HL-60 (cell line): ENCODE results near the gene NFE2L3.

ENCODE experiments used
- DNase-seq, 2 experiments: peaks; one replicate each; pipeline ENCODE4 v3.0.0-alpha.2; 2010 to 2020; ENCODE audit warnings: low read depth in 1 of 2, low spot score in 1 of 2
- H3K27ac ChIP-seq: fragments of 250-450 bp; sonication (Bioruptor Pico); replicated peaks from 2 replicates; pipeline ENCODE4 v1.5.1; 2020; ENCODE audit warnings: mild to moderate bottlenecking, moderate library complexity
- H3K27me3 ChIP-seq: fragments of 250-450 bp; sonication (Bioruptor Pico); 2 replicates; pipeline ENCODE4 v1.5.1; 2021; ENCODE audit warnings: mild to moderate bottlenecking, moderate library complexity; ENCODE audit not compliant: insufficient read depth, poor library complexity, severe bottlenecking
- H3K4me3 ChIP-seq: replicated peaks from 2 replicates; pipeline ENCODE4 v1.5.1; 2011; ENCODE audit warnings: mild to moderate bottlenecking, control low read depth, low read length; ENCODE audit not compliant: insufficient read depth
- GABPA ChIP-seq: IDR thresholded peaks from 2 replicates; pipeline ENCODE4 v1.6.1; 2012; ENCODE audit warnings: low read depth
- POLR2AphosphoS5 ChIP-seq: IDR thresholded peaks from 2 replicates; pipeline ENCODE4 v1.6.1; 2012; ENCODE audit warnings: low read depth
- SPI1 ChIP-seq: IDR thresholded peaks from 2 replicates; pipeline ENCODE4 v1.6.1; 2012; ENCODE audit warnings: low read depth, mild to moderate bottlenecking, borderline replicate concordance
- TF ChIP-seq, protein P1 (sequence below): IDR thresholded peaks from 2 replicates; pipeline ENCODE4 v1.6.1; 2012; ENCODE audit warnings: low read depth; ENCODE audit not compliant: insufficient replicate concordance
- TF ChIP-seq, protein P2 (sequence below): IDR thresholded peaks from one replicate; pipeline ENCODE4 v1.5.1; 2011; ENCODE audit warnings: low read length, control low read depth, inconsistent platforms; ENCODE audit not compliant: insufficient read depth

NFE2L3 gene

DNA sequence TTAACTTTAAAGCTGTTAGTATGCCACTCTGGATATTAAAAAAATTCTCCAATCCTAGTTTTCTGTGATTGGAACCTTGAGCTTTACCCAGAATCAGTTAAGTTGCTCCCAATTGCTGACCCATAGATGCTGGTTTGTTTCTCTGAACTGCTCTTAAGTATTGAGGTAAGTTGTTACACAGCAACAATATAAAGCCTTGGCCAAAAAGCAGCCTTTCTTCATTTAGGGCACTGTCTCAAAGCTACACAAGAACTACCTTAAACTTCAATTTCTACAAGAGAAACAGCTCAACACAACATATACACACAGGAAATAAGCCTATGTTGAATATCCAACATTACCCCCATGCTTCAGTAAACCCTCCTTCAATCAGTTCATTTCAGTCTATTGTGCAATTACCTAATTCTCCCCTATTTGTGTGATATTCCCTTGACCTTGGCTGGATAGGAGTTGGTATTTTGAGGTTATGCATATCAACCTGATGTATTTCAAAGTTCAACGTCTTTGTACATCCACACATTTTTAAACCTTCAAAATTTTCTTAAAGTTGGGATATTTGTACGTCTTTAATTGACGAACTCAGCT, 37.1 kb downstream of the NFE2L3 start:
- DNase-seq, result no peak
- H3K27ac ChIP-seq, result no peak overlapping the region
- H3K27me3 ChIP-seq, result no peaks in the 10 kb centered on the region
- TF ChIP-seq GABPA, result no peak
- H3K4me3 ChIP-seq, result no peak overlapping the region

DNA sequence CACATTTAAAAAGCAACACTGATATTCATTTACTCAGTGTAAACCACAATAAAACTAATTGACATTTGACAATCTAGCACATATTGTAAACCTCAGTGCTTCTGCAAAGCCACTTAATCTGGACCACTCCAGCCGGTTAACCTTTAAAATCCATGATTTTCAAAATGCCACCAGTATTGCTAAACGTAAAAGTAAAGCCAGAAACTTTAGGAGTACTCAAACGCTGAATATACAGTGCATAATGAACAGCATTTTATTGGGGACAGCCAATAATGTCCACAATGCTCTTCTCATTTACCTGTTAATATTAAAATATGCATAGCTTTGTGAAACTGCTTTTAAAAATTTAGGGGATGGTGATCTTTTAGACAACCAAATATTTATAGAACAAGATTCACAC, 37.7 kb downstream of the NFE2L3 start:
- no peak overlapping the region for H3K27ac ChIP-seq

DNA sequence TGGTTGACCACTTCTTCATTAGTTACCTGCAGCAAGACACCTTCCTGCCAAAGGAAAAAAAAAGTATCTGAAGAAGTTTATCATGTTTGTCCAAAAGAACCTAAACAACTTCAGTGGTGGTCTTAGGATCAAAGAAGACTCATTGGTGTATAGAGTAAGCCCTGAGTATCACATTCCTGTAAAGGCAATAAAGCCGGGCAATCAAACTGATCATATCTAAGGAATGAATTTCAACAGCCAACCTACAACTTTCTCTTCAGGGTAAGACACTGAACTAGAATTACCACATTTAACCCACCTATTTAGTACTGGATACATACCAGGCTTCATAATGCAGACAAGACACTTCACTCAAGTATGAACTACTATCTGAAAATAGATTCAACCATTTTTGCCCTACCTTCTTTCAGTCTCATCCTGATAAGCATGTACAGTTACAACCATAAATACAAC, 38.4 kb downstream of the NFE2L3 start:
- TF ChIP-seq GABPA, result no peak
- TF ChIP-seq, protein P1, sequence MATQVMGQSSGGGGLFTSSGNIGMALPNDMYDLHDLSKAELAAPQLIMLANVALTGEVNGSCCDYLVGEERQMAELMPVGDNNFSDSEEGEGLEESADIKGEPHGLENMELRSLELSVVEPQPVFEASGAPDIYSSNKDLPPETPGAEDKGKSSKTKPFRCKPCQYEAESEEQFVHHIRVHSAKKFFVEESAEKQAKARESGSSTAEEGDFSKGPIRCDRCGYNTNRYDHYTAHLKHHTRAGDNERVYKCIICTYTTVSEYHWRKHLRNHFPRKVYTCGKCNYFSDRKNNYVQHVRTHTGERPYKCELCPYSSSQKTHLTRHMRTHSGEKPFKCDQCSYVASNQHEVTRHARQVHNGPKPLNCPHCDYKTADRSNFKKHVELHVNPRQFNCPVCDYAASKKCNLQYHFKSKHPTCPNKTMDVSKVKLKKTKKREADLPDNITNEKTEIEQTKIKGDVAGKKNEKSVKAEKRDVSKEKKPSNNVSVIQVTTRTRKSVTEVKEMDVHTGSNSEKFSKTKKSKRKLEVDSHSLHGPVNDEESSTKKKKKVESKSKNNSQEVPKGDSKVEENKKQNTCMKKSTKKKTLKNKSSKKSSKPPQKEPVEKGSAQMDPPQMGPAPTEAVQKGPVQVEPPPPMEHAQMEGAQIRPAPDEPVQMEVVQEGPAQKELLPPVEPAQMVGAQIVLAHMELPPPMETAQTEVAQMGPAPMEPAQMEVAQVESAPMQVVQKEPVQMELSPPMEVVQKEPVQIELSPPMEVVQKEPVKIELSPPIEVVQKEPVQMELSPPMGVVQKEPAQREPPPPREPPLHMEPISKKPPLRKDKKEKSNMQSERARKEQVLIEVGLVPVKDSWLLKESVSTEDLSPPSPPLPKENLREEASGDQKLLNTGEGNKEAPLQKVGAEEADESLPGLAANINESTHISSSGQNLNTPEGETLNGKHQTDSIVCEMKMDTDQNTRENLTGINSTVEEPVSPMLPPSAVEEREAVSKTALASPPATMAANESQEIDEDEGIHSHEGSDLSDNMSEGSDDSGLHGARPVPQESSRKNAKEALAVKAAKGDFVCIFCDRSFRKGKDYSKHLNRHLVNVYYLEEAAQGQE, result no peak
- no peak for TF ChIP-seq SPI1
- no peak for TF ChIP-seq POLR2AphosphoS5
- TF ChIP-seq, protein P2, sequence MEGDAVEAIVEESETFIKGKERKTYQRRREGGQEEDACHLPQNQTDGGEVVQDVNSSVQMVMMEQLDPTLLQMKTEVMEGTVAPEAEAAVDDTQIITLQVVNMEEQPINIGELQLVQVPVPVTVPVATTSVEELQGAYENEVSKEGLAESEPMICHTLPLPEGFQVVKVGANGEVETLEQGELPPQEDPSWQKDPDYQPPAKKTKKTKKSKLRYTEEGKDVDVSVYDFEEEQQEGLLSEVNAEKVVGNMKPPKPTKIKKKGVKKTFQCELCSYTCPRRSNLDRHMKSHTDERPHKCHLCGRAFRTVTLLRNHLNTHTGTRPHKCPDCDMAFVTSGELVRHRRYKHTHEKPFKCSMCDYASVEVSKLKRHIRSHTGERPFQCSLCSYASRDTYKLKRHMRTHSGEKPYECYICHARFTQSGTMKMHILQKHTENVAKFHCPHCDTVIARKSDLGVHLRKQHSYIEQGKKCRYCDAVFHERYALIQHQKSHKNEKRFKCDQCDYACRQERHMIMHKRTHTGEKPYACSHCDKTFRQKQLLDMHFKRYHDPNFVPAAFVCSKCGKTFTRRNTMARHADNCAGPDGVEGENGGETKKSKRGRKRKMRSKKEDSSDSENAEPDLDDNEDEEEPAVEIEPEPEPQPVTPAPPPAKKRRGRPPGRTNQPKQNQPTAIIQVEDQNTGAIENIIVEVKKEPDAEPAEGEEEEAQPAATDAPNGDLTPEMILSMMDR, result no peak
- no peak for DNase-seq
- H3K27me3 ChIP-seq, result no peaks in the 10 kb centered on the region
- H3K27ac ChIP-seq, result no peak overlapping the region
- no peak overlapping the region for H3K4me3 ChIP-seq

More for the DNA sequence above, 37.7 kb downstream of the NFE2L3 start:
- TF ChIP-seq, protein P2, result no peak
- TF ChIP-seq, protein P1, result no peak
- TF ChIP-seq POLR2AphosphoS5, result no peak
- TF ChIP-seq GABPA, result no peak
- TF ChIP-seq SPI1, result no peak
- no peak for DNase-seq
- Histone ChIP-seq H3K27me3 (no peaks in the 10 kb centered on the region), H3K4me3 (no peak overlapping the region)

DNA sequence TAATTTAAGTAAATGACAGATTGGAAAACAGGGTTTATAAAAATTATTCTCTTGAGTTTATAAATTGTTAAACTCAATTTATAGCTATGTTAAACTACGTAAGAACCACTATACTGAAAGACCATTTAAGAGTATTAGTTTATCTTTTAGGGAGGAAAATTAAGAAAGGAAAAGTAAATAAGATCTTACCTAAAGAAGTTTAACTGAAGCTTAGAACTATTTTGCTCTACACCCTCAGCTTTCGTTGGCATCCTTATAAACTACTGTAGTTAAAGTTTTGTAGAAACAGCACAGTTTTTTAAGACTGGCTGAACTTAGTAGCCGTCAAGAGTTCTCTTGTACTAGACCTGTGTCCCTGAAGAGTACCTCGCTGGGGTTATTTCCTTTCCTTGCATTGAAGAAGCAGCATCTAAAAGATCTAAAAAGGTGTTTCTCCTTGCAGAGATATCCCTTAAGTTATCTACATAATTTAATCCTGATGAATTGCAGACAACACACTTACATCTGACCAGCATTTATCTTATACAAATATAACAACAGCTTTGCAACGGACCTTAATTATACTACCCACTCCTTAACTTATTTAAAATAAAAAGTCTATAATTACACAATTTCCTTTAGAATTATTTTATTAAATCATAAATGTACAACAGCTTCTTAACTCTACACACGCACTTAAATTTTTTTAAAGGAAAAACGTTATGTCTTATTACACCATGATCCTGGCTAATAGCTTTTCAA, 39.4 kb downstream of the NFE2L3 start:
- H3K4me3 ChIP-seq, result no peak overlapping the region
- no peak for DNase-seq
- no peak overlapping the region for H3K27ac ChIP-seq
- H3K27me3 ChIP-seq, result no peaks in the 10 kb centered on the region
- TF ChIP-seq, protein P1, result no peak
- TF ChIP-seq POLR2AphosphoS5, result no peak
- no peak for TF ChIP-seq GABPA
- TF ChIP-seq, protein P2, result no peak
- no peak for TF ChIP-seq SPI1
